Lower leg skin (tissue), 3 donors: ENCODE results near the gene PRM1.

ENCODE experiments used
- POLR2A ChIP-seq, 2 donors: fragments of 450-650 bp; IDR thresholded peaks; one replicate each; pipeline ENCODE4 v1.6.1; 2016 to 2017; ENCODE audit warnings: antibody characterized with exemption in 2 of 2, mild to moderate bottlenecking in 1 of 2, moderate library complexity in 1 of 2
- TF ChIP-seq, protein P1 (sequence below), 3 donors: fragments of 450-650 bp; IDR thresholded peaks; one replicate each; pipeline ENCODE4 v1.5.1; 2016; ENCODE audit warnings: antibody characterized with exemption in 3 of 3, mild to moderate bottlenecking in 3 of 3, moderate library complexity in 2 of 3

DNA sequence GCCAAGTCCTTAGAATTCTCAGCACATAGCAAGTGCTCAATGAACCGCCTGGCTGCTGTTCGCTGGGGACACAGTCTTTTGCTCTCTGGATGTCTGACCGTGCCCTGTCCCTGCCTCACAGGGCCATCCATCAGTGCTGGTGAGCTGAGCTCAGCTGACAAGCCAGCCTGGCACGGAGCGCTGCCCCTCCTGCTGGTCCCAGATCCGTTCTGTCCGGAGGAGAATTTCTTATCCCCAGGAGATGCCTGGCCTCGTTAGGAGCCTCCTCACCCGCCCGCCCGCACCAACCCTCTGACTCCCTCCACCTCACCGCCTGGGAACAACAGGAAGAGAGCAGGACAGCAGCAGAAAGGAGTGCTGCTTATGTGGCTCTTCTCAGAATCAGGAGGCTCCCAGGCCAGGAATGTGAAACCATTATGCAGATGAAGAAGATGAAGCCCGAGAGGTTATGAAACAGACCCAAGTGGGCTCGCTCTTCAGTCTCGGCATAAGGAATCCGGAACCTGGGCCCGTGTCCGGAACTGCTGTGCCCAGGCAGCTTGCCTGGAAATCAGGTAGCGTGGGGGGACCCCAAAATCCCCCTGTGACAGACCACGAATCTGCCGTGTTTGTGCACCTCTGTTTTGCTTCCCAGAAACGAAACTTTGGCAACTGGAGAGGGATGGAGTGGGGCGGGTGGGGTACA, 35.3 kb upstream of the PRM1 start:
- TF ChIP-seq, protein P1, sequence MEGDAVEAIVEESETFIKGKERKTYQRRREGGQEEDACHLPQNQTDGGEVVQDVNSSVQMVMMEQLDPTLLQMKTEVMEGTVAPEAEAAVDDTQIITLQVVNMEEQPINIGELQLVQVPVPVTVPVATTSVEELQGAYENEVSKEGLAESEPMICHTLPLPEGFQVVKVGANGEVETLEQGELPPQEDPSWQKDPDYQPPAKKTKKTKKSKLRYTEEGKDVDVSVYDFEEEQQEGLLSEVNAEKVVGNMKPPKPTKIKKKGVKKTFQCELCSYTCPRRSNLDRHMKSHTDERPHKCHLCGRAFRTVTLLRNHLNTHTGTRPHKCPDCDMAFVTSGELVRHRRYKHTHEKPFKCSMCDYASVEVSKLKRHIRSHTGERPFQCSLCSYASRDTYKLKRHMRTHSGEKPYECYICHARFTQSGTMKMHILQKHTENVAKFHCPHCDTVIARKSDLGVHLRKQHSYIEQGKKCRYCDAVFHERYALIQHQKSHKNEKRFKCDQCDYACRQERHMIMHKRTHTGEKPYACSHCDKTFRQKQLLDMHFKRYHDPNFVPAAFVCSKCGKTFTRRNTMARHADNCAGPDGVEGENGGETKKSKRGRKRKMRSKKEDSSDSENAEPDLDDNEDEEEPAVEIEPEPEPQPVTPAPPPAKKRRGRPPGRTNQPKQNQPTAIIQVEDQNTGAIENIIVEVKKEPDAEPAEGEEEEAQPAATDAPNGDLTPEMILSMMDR (IDR thresholded peaks at IDR 0.05), result no peak
- no peak for TF ChIP-seq POLR2A (IDR thresholded peaks at IDR 0.05)
